ENCODE data around the gene CEP63.

Gene CEP63

DNA sequence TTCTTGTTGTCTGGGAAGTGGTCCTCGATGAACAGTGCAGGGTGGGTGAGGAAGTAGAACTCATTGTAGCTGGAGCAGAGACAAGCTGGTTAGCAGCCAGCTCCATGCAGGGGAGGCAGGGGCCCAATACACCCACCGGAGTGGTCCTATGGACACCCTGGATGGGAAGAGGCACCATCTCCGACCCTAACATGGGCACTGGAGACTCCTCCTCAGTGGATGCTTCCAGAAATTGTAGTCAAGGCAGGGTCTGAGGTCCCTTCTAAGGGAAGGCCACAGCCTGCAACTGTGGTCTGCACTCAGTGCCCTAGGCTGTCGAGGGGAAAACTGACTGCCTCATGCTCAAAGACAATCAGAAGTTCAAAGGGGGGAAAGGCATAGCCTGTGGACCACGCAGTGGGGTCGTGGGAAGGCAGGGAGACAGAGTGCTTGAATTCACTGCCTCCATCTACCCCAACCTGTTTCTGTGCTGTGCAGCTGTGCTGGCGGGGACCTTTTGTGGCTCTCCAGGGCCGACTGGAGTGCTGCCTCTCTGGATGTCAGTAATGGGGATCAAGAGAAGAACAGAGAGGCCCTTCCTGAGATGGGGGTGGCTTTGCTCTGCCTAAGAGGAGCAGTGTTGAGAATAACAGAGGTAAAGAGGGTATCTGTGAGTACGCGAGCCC, 123.0 kb downstream of the CEP63 start:
- TF ChIP-seq, protein P1, sequence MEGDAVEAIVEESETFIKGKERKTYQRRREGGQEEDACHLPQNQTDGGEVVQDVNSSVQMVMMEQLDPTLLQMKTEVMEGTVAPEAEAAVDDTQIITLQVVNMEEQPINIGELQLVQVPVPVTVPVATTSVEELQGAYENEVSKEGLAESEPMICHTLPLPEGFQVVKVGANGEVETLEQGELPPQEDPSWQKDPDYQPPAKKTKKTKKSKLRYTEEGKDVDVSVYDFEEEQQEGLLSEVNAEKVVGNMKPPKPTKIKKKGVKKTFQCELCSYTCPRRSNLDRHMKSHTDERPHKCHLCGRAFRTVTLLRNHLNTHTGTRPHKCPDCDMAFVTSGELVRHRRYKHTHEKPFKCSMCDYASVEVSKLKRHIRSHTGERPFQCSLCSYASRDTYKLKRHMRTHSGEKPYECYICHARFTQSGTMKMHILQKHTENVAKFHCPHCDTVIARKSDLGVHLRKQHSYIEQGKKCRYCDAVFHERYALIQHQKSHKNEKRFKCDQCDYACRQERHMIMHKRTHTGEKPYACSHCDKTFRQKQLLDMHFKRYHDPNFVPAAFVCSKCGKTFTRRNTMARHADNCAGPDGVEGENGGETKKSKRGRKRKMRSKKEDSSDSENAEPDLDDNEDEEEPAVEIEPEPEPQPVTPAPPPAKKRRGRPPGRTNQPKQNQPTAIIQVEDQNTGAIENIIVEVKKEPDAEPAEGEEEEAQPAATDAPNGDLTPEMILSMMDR (IDR thresholded peaks at IDR 0.05; ENCODE audit: extremely low read depth, missing control alignments) = no peak
- no peak for DNase-seq (ENCODE audit: low spot score)

GRCh38 chr3:134609821-134610431, 124.1 kb downstream of the CEP63 start:
- TF ChIP-seq, protein P1 (IDR thresholded peaks at IDR 0.05; ENCODE audit: extremely low read depth, missing control alignments) = no peak
- no peak for DNase-seq (ENCODE audit: low spot score)

- TF ChIP-seq, protein P1 (IDR thresholded peaks at IDR 0.05; ENCODE audit: extremely low read depth, missing control alignments) = no peak
- DNase-seq (ENCODE audit: low spot score) = no peak
These were observed 124.9 kb downstream of the CEP63 start for GRCh38 chr3:134610432-134611385.

DNA sequence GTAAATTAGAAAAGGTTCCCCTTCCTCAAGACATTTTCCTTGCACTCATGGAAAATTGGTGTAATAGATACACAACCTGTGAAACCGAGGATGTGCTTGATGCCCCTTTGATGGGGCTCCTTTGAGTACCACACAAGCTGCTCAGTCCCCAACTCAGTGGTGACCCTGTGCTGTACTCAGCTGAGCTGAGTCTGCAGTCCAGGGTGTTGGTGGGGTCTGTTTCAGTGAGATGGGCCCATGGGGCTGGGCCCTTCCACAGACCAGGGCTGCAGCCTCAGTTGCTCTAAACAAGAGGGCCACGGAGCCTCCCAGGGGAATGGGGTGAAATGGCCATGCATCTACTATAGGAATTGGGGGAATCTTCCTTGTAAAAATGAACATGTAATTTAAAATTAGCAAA, 125.7 kb downstream of the CEP63 start:
- no peak for DNase-seq (ENCODE audit: low spot score)

DNA sequence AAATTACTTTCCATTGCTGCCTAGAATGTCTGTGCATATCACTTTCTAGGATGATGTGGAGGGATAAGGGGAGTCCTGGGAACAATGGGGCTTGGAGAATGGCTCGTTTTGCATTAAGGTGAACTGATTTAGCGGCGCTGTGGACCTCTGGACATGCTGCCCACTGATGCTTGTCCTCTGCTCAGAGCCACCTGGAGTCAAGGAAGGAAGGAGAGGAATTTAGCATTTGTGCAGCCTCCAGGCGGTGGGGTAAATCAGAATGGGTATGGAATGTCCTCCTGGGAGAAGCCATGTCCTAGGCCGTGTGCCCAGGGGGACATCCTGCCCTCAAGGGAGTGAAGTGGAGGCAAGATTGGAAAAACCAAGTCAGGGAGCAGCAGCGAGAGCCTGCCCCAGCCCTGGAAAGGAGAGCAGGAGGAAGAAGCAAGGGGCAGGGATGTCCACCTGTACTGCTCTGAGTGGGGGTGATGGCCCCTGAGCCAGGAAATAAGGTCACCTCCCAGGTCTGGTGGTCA, 127.2 kb downstream of the CEP63 start:
- TF ChIP-seq, protein P1 (IDR thresholded peaks at IDR 0.05; ENCODE audit: extremely low read depth, missing control alignments) = no peak
- no peak for DNase-seq (ENCODE audit: low spot score)

More for the DNA sequence above, 125.7 kb downstream of the CEP63 start:
- TF ChIP-seq, protein P1 (IDR thresholded peaks at IDR 0.05; ENCODE audit: extremely low read depth, missing control alignments) = no peak

- TF ChIP-seq, protein P1 (IDR thresholded peaks at IDR 0.05; ENCODE audit: extremely low read depth, missing control alignments) = no peak
- no peak for DNase-seq (ENCODE audit: low spot score)
These were observed 129.1 kb downstream of the CEP63 start for GRCh38 chr3:134614955-134615354.

All from GM20000 (cell line).